ENCODE results near the gene SP2. TPM values are rescaled to one million over a fixed set of nuclear protein-coding genes. Genes with fewer than 3 reads are reported as not detected.
A peak's percentile ranks its signal among the peaks of the same experiment; 100 is the strongest.

The SP2 gene
- total and polyA plus RNA-seq, 4 donors, result 4.9 to 19.9 (median 11.1) TPM

DNA sequence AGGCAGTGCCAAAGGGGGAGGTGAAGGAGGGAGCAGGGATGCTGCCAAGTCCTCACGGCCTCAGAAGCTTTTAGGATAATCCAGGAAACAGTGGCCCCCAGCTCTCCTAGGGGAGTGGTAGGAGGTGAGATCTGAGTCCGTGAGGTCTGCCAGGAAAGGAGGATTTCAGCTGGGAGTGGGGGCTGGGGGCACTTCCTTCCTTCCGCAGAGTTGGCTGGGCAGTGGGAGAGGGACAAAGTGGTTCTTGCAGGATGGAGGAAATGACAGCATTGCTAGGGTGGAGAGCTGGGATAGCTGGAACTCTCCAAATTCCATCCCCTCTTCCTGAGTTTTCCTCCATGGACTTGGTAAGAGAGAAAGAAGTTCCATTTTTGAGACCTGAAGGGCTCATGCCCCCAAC is 40.3 kb upstream of the SP2 start:
- no peak for ATAC-seq (ENCODE audit: insufficient read depth, low FRiP score)
- Histone ChIP-seq H3K4me1 (ENCODE audit: control insufficient read depth in 5 of 5, insufficient read depth in 5 of 5, low read length in 5 of 5) (peaks cover 0 to 15% (median 9%) of the 10 kb centered on the region in 5 donors), H3K9me3 (ENCODE audit: control insufficient read depth in 4 of 4, insufficient read depth in 3 of 4, low read length in 3 of 4) (no peaks in the 10 kb centered on the region), H3K27me3 (ENCODE audit: control insufficient read depth in 3 of 3, insufficient read depth in 3 of 3, low read length in 2 of 3) (peaks cover 0 to 41% (median 39%) of the 10 kb centered on the region in 3 donors), H3K9ac (ENCODE audit: insufficient read depth in 1 of 2, low read length in 2 of 2) (no peak overlapping the region), H3K4me3 (no peak overlapping the region), H3K27ac (ENCODE audit: low read depth in 1 of 2, low read length in 1 of 2) (peak overlapping the region in 1 of 2 donors; percentile 81), H3K36me3 (ENCODE audit: control insufficient read depth in 4 of 4, insufficient read depth in 4 of 4, low read length in 4 of 4) (no peaks in the 10 kb centered on the region)
- TF ChIP-seq, protein P1, sequence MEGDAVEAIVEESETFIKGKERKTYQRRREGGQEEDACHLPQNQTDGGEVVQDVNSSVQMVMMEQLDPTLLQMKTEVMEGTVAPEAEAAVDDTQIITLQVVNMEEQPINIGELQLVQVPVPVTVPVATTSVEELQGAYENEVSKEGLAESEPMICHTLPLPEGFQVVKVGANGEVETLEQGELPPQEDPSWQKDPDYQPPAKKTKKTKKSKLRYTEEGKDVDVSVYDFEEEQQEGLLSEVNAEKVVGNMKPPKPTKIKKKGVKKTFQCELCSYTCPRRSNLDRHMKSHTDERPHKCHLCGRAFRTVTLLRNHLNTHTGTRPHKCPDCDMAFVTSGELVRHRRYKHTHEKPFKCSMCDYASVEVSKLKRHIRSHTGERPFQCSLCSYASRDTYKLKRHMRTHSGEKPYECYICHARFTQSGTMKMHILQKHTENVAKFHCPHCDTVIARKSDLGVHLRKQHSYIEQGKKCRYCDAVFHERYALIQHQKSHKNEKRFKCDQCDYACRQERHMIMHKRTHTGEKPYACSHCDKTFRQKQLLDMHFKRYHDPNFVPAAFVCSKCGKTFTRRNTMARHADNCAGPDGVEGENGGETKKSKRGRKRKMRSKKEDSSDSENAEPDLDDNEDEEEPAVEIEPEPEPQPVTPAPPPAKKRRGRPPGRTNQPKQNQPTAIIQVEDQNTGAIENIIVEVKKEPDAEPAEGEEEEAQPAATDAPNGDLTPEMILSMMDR (IDR thresholded peaks at IDR 0.05; ENCODE audit: control extremely low read depth, extremely low read depth), result no peak
- WGBS, 2 donors, result 31 to 32% methylated on average over 3 of the region's 3 CpGs
- DNase-seq, result peak; percentile 43 to 70 (median 54)

GRCh38 chr17:47856830-47857229 is 39.2 kb upstream of the SP2 start:
- Histone ChIP-seq H3K27me3 (ENCODE audit: control insufficient read depth in 3 of 3, insufficient read depth in 3 of 3, low read length in 2 of 3) (peaks cover 0 to 37% (median 35%) of the 10 kb centered on the region in 3 donors), H3K4me1 (ENCODE audit: control insufficient read depth in 5 of 5, insufficient read depth in 5 of 5, low read length in 5 of 5) (peaks cover 0 to 12% (median 5%) of the 10 kb centered on the region in 5 donors), H3K4me3 (no peak overlapping the region), H3K9me3 (ENCODE audit: control insufficient read depth in 4 of 4, insufficient read depth in 3 of 4, low read length in 3 of 4) (no peaks in the 10 kb centered on the region), H3K27ac (ENCODE audit: low read depth in 1 of 2, low read length in 1 of 2) (peak overlapping the region in 1 of 2 donors; percentile 34), H3K36me3 (ENCODE audit: control insufficient read depth in 4 of 4, insufficient read depth in 4 of 4, low read length in 4 of 4) (no peaks in the 10 kb centered on the region), H3K9ac (ENCODE audit: insufficient read depth in 1 of 2, low read length in 2 of 2) (no peak overlapping the region)
- no peak for DNase-seq
- TF ChIP-seq, protein P1 (IDR thresholded peaks at IDR 0.05; ENCODE audit: control extremely low read depth, extremely low read depth), result no peak
- no peak for ATAC-seq (ENCODE audit: insufficient read depth, low FRiP score)

DNA sequence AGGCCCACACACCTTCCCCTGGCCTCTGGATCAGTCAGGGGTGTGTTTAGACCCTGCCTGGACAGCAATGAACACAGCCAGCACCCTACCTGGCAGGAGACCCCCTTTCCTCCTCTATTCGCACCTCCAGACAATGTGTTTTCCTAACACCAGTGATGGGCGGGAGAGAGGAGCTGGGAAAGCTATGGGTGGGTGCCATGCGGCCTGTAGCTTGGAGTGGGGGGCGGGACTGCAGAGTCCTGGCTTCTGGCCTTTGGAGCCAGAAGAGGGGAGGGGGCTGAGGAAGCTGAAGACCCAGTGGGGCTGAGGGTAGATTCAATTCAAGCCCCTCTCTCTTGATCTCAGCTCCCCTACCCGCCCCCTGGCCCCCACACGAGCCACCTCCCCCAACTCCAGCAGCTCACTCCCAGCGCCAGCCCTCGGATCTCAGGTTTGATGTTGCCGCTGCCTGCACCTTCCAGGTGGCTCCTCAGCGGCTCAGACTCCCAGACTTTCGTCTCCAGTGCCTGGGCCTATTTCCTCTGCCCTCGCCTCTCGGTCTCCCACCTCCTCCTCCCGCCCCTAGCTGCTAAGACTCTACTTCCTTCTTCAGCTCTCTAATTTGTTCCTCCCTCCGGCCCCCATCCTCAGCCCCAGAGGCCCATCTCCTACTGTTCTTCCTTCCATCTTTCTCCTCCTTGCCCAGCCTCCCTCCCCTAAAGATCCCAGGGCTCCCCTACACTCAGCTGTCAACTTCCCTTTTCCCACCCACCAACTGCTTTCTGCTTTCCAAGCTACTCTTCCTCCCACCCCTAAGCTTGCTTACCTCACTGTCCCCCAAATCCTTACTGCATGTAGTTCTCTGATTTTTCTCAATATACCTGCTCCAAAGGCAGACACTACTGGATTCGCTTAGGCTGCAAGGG is 38.2 kb upstream of the SP2 start:
- no peak overlapping the region for H3K9ac ChIP-seq (ENCODE audit: insufficient read depth in 1 of 2, low read length in 2 of 2)
- H3K27me3 ChIP-seq (ENCODE audit: control insufficient read depth in 3 of 3, insufficient read depth in 3 of 3, low read length in 2 of 3), result peaks cover 0 to 27% (median 25%) of the 10 kb centered on the region in 3 donors
- DNase-seq (no peak), ATAC-seq (ENCODE audit: insufficient read depth, low FRiP score) (no peak)
- TF ChIP-seq, protein P1 (IDR thresholded peaks at IDR 0.05; ENCODE audit: control extremely low read depth, extremely low read depth), result no peak
- 55 to 74% methylated on average over 16 of the region's 16 CpGs for WGBS, 2 donors
- H3K4me1 ChIP-seq (ENCODE audit: control insufficient read depth in 5 of 5, insufficient read depth in 5 of 5, low read length in 5 of 5), result peaks cover 0 to 12% (median 5%) of the 10 kb centered on the region in 5 donors
- H3K4me3 ChIP-seq, result no peak overlapping the region
- no peak overlapping the region for H3K27ac ChIP-seq (ENCODE audit: low read depth in 1 of 2, low read length in 1 of 2)
- H3K36me3 ChIP-seq (ENCODE audit: control insufficient read depth in 4 of 4, insufficient read depth in 4 of 4, low read length in 4 of 4), result no peaks in the 10 kb centered on the region
- H3K9me3 ChIP-seq (ENCODE audit: control insufficient read depth in 4 of 4, insufficient read depth in 3 of 4, low read length in 3 of 4), result no peaks in the 10 kb centered on the region

Data from lung (tissue), 12 donors.